HG02938 (cell line): ENCODE measurements around the gene SMC6.

ENCODE experiments used
- ATAC-seq: cut with Tn5 transposase; IDR thresholded peaks from one replicate; pipeline ENCODE4 v1.9.1; 2021; ENCODE audit warnings: mild to moderate bottlenecking, moderate library complexity; ENCODE audit not compliant: unreplicated experiment

SMC6 gene

DNA sequence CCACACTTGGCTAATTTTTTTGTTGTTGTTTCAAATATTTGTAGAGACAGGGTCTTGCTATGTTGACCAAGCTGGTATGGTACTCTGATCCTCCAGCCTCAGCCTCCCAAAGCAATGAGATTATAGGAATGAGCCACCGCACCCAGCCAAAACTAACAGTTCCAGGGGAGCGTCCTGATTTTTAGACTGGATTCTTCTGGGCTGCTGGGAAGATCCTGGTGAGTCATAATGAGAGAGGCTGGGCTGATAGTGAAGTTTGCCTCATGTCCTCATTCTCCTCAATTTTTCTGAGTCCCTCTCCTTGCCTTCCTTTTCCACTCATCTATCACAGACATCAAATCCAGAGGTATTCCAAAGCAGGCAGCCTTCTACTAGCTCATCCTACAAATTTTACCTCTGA is 131.8 kb downstream of the SMC6 start:
- ATAC-seq, result no peak

- no peak for ATAC-seq
Observed at GRCh38 chr2:17620841-17621240, 132.8 kb downstream of the SMC6 start.

- no peak for ATAC-seq
Observed at GRCh38 chr2:17620280-17620679, 133.3 kb downstream of the SMC6 start.

- ATAC-seq, result no peak
Observed at GRCh38 chr2:17617955-17618354, 135.7 kb downstream of the SMC6 start.

DNA sequence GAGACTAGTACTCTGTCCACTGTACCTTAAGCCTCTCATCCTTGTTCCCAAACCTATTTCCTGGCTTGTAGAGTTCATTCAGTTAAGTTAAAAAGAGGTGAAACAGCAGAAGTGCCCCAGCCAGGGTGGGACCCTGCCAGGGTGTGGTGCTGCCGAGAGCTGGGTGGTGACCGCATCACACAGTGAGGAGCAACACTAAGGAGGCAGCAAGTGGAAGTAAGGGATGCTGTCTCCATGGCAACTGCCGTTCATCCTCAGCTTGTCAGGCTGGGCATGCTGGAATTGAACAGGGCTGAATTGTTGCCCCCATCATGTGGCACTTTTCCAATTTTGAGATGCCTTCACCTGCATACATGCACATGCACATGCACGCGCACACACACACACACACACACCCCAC is 136.1 kb downstream of the SMC6 start:
- no peak for ATAC-seq

DNA sequence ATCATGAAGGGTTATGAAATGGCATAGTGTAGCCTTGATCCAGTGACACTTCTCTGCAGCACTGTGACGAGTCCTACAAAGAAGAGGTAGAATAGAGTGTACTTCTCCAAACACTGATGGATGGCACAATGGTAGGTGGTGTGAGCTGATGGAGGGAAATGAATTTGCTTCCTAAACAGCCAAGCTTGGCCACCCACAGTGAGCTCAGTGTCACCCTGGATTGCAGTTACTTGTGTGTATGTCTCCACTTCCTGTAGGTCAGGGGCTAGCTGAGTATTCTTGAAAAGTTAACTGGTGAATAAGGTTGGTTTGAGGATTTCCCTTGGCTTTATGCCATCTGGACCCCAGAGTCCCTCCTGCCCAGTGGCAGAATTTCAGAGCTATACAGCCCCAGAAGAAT is 137.2 kb downstream of the SMC6 start:
- ATAC-seq, result no peak

DNA sequence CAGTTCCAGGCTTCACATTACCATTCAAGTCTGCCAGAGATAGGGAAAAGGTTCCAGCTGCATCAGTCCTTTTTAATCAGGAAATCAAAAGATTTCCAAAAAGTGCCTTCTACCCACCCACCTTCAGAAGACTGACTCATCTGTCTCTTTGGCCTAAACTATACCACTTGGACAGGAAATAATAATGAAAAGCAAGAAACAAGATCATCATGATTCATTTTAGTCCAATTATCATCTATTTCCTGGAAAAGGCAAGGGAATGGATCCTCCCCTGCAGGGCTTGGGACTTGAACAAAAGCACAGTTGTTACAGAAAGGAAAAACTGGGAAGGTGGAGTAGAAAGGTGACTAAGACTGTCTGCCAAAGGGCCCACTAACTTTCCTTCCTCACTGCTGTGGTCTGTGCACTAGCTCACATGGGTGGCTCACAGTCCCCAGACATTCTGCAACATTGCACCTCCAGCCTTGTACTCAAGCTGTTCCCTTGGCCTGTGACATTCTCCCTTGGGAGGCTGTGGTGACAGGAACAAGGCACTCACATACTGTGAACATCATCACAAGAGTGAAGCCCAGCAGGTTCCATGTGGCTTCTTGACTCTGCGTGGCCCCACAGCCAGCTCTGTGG is 137.8 kb downstream of the SMC6 start:
- ATAC-seq, result no peak

DNA sequence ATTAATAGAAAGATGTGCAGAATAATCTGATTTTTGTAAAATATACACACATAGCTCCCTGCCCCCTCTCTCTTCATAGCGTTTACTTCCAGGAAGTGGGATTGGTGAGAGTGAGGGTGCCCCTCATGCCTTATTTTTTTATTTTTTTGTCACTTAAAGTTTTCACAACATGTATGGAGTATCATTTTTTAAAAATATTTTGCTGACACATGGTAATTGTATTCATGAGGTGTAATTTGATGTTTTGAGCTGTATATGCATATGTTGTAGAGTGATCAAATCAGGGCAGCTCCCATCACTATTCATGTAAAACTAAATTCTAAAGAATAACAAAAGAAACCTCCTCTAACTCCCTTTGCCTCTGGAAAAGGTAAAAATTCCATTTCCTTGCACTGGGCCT is 138.5 kb downstream of the SMC6 start:
- ATAC-seq, result no peak

DNA sequence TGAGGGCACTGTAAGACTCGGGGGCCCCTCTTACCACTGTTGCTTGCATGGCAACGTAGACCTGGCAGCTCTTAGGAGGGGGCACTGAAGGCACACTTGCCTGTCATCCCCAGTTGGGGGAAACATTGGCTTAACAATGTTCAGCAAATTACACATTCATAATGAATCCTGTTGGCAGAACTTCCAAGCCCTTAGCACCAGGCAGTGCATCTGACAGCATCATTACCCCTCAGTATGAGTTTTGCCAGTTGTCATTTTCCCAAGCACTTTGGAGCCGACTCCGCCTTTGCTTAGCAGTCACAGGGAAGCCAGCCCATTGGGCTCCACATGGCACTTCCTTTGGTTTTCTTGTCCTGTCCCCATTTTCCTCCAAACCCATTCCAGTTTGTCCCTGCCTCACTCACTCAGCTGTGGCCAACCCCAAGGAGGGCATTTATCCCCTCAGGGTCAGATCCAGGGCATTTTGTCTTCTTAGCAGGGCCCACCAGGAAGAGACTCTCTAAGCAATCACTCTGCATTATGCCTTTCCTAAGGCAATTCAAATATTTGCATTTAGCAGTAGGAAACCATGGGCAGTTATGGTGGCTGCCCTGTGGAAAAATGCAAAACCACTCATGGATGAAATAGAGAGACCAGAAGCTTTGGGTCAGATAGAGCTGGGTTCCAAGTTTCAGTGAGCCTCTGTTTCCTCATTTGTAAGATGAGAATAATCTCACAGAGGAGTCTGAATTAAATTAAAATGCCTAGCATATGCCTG is 139.3 kb downstream of the SMC6 start:
- ATAC-seq, result no peak
